ENCODE results near the gene CLCN2.

GRCh38 chr3:184409946-184410500, 48.6 kb upstream of the CLCN2 start:
- TF ChIP-seq POLR2A (IDR thresholded peaks at IDR 0.05), result no peak
- no peak for TF ChIP-seq CTCF (IDR thresholded peaks at IDR 0.05)
